GM12878 (cell line): ENCODE data around the gene SMCO1. TPM values are rescaled to one million over a fixed set of nuclear protein-coding genes. Genes with fewer than 3 reads are reported as not detected.

ENCODE experiments used
- BCLAF1 ChIP-seq: fragments of 450-650 bp; IDR thresholded peaks from 2 replicates; pipeline ENCODE4 v1.6.1; 2017; ENCODE audit warnings: antibody characterized with exemption, mild to moderate bottlenecking, moderate library complexity
- CEBPZ ChIP-seq: fragments of 150-350 bp; IDR thresholded peaks from 2 replicates; pipeline ENCODE4 v1.6.1; 2016; ENCODE audit warnings: low read depth, low read length
- EP300 ChIP-seq, 2 experiments: fragments of 150-350 bp in 1 of 2; IDR thresholded peaks; 2 replicates each; pipeline ENCODE4 v1.6.1; 2011 to 2012; ENCODE audit warnings: low read depth in 2 of 2, low read length in 2 of 2, borderline replicate concordance in 1 of 2, improper control_type of control experiment in 1 of 2, inconsistent platforms in 1 of 2; ENCODE audit not compliant: control insufficient read depth in 1 of 2
- EZH2 ChIP-seq: IDR thresholded peaks from 2 replicates; pipeline ENCODE4 v1.6.1; 2012; ENCODE audit warnings: low read depth, mild to moderate bottlenecking, control low read depth, inconsistent platforms, low read length, borderline replicate concordance; ENCODE audit not compliant: control insufficient read depth
- FOXM1 ChIP-seq: IDR thresholded peaks from 2 replicates; pipeline ENCODE4 v1.6.1; 2012; ENCODE audit warnings: low read depth, mild to moderate bottlenecking, inconsistent platforms, low read length, moderate library complexity
- HDAC2 ChIP-seq: fragments of 200-600 bp; sonication (generic); IDR thresholded peaks from 2 replicates; pipeline ENCODE4 v1.6.1; 2017
- IKZF1 ChIP-seq: fragments of 450-650 bp; conservative IDR thresholded peaks from 2 replicates; pipeline ENCODE4 v1.6.1; 2017; ENCODE audit warnings: antibody characterized with exemption, mild to moderate bottlenecking
- IRF5 ChIP-seq: fragments of 450-650 bp; IDR thresholded peaks from 2 replicates; pipeline ENCODE4 v1.6.1; 2017; ENCODE audit warnings: borderline replicate concordance
- JUNB ChIP-seq: IDR thresholded peaks from 2 replicates; pipeline ENCODE4 v1.6.1; 2016; ENCODE audit warnings: antibody characterized with exemption, mild to moderate bottlenecking
- MAX ChIP-seq: IDR thresholded peaks from 2 replicates; pipeline ENCODE4 v1.6.1; 2012; ENCODE audit warnings: low read depth, low read length, improper control_type of control experiment
- MXI1 ChIP-seq: fragments of 150-350 bp; IDR thresholded peaks from 2 replicates; pipeline ENCODE4 v1.6.1; 2011; ENCODE audit warnings: low read depth, mild to moderate bottlenecking, inconsistent platforms, low read length, improper control_type of control experiment
- POLR2A ChIP-seq: IDR thresholded peaks from 2 replicates; pipeline ENCODE4 v1.6.1; 2011; ENCODE audit warnings: low read depth, mild to moderate bottlenecking, low read length
- POU2F2 ChIP-seq: IDR thresholded peaks from 3 replicates; pipeline ENCODE4 v1.6.1; 2011; ENCODE audit warnings: low read depth, mild to moderate bottlenecking, low read length, borderline replicate concordance
- PRDM15 ChIP-seq: fragments of 450-650 bp; formaldehyde crosslinking; IDR thresholded peaks from 2 replicates; pipeline ENCODE4 v1.4.0; 2020; ENCODE audit warnings: mild to moderate bottlenecking, moderate library complexity
- RAD21 ChIP-seq: IDR thresholded peaks from 2 replicates; pipeline ENCODE4 v1.6.1; 2011; ENCODE audit warnings: mild to moderate bottlenecking, low read depth, low read length, moderate library complexity; ENCODE audit not compliant: insufficient read depth
- RCOR1 ChIP-seq: conservative IDR thresholded peaks from 2 replicates; pipeline ENCODE4 v1.6.1; 2012; ENCODE audit warnings: low read depth, low read length, improper control_type of control experiment
- SREBF1 ChIP-seq: IDR thresholded peaks from 2 replicates; pipeline ENCODE4 v1.6.1; 2012; ENCODE audit warnings: mild to moderate bottlenecking, low read length
- YBX1 ChIP-seq: fragments of 450-650 bp; IDR thresholded peaks from 2 replicates; pipeline ENCODE4 v1.6.1; 2016; ENCODE audit warnings: antibody characterized with exemption
- polyA plus RNA-seq, 11 experiments: library from polyadenylated mRNA; depleted of rRNA in 4 of 11; unstranded in 6 of 11; stranded (reverse) in 5 of 11; fragments of >200 nt; fragmentation: Nextera tagmentation in 4 of 11; fragmentation: Illumina TruSeq in 1 of 11; extraction: Ambion mirVana in 4 of 11; extraction: Trizol in 1 of 11; gene quantifications; 1 replicate in 1 of 11; 2 replicates in 10 of 11; pipeline versions ENCODE4 v1.2.1 to v1.2.3, GENCODE V29; 2011 to 2016; ENCODE audit warnings: inconsistent platforms in 2 of 11, missing spikeins in 2 of 11, low read depth in 1 of 11
- total RNA-seq, 4 experiments: library from RNA; depleted of rRNA in 3 of 4; stranded (reverse); fragments of >200 nt in 3 of 4; fragmentation: Illumina TruSeq in 1 of 4; extraction: Trizol in 1 of 4; gene quantifications; 2 replicates each; pipeline versions ENCODE4 v1.2.1 to v1.2.3, GENCODE V29; 2013 to 2021

Gene SMCO1
- total and polyA plus RNA-seq, 10 of the 15 experiments (the other 5 are each of a cell fraction or from before 2014, with no cell fraction given): 0.05 TPM; not detected in 9

- TF ChIP-seq IKZF1: peak; percentile 38
- no peak for TF ChIP-seq SREBF1
- TF ChIP-seq PRDM15: no peak
- TF ChIP-seq IRF5: no peak
- no peak for TF ChIP-seq MXI1
- no peak for TF ChIP-seq RCOR1
- peak; percentile 94 for TF ChIP-seq POLR2A
- TF ChIP-seq CEBPZ: no peak
- TF ChIP-seq POU2F2: peak; percentile 34; the same call in 1 of the 3 replicates
- no peak for TF ChIP-seq EP300 (IDR thresholded peaks at IDR 0.05; ENCODE audit: borderline replicate concordance in 1 of 2, control insufficient read depth in 1 of 2, low read depth in 2 of 2, low read length in 2 of 2)
- no peak for TF ChIP-seq EZH2
- no peak for TF ChIP-seq YBX1
- TF ChIP-seq RAD21: peak; percentile 48
- TF ChIP-seq JUNB: no peak
- TF ChIP-seq HDAC2: no peak
- TF ChIP-seq FOXM1: no peak
- no peak for TF ChIP-seq MAX
- no peak for TF ChIP-seq BCLAF1
Measured at GRCh38 chr3:196528639-196529233, 13.6 kb upstream of the SMCO1 start (continued).
